Measurements from ENCODE around the gene IL17RC.

The IL17RC gene

GRCh38 chr3:9947025-9947995 is 30.4 kb downstream of the IL17RC start:
- no peak for DNase-seq

- DNase-seq: no peak
Observed at GRCh38 chr3:9948586-9948985, 31.7 kb downstream of the IL17RC start.

- no peak for DNase-seq
Observed at GRCh38 chr3:9949115-9949514, 32.2 kb downstream of the IL17RC start.

- DNase-seq: no peak
Observed at GRCh38 chr3:9949626-9950025, 32.7 kb downstream of the IL17RC start.

GRCh38 chr3:9951126-9951525 is 34.2 kb downstream of the IL17RC start:
- DNase-seq: no peak

GRCh38 chr3:9951598-9951961 is 34.7 kb downstream of the IL17RC start:
- no peak for DNase-seq

- DNase-seq: peak in 3 of 4 experiments; percentile 15 to 56 (median 24)
Observed at GRCh38 chr3:9951962-9952805, 35.3 kb downstream of the IL17RC start, which contains the start of gene PRRT3. TSS of gene PRRT3 (minus strand) at chr3:9952408. CDS start at chr3:9950115, 2,293 bp downstream.

GRCh38 chr3:9955067-9955502 is 38.2 kb downstream of the IL17RC start:
- DNase-seq: no peak

GRCh38 chr3:9955611-9956352 is 38.9 kb downstream of the IL17RC start:
- DNase-seq: no peak

GRCh38 chr3:9957214-9957613 is 40.3 kb downstream of the IL17RC start:
- no peak for DNase-seq

GRCh38 chr3:9965200-9965875 is 48.4 kb downstream of the IL17RC start:
- DNase-seq: no peak

- no peak for DNase-seq
Observed at GRCh38 chr3:9966841-9967240, 49.9 kb downstream of the IL17RC start.

- DNase-seq: no peak
Observed at GRCh38 chr3:9969632-9970019, 52.7 kb downstream of the IL17RC start.

- no peak for DNase-seq
Observed at GRCh38 chr3:9970020-9970652, 53.2 kb downstream of the IL17RC start.

- no peak for DNase-seq
Observed at GRCh38 chr3:9976721-9977709, 60.1 kb downstream of the IL17RC start.

GRCh38 chr3:9978710-9979305 is 61.9 kb downstream of the IL17RC start:
- DNase-seq: no peak

- no peak for DNase-seq
Observed at GRCh38 chr3:9980251-9980650, 63.4 kb downstream of the IL17RC start.
